Measurements from ENCODE around the gene RALGAPA1. TPM values are rescaled to one million over a fixed set of nuclear protein-coding genes. Genes with fewer than 3 reads are reported as not detected.

RALGAPA1 gene
- total and polyA plus RNA-seq, 9 of the 15 experiments (the other 6 are each of a cell fraction or from before 2014, with no cell fraction given), result 2.5 to 16.3 (median 6.2) TPM

DNA sequence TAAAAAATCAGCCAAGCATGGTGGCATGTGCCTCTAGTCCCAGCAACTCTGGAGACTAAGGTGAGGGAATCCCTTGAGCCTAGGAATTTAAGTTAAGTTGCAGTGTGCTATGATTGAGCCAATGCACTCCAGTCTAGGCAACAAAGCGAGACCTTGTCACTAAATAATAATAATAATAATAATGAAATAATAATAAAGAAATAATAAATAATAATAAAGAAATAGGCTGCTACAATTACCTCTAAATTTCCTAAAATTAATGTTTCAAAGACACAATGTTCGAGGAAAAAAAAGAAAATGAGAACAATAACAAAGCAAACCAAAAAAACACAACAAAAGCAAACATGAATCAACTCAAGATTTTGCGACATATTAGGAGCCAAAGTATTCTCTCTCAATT lies 29.7 kb downstream of the RALGAPA1 start:
- H3K27me3 ChIP-seq (ENCODE audit: control insufficient read depth in 2 of 2, insufficient read depth in 2 of 2, low read length in 2 of 2), result no peaks in the 10 kb centered on the region
- H2AFZ ChIP-seq (ENCODE audit: low read depth, low read length), result no peak overlapping the region
- no peaks in the 10 kb centered on the region for H4K20me1 ChIP-seq (replicated peaks; ENCODE audit: control insufficient read depth, insufficient read depth, low read length)
- no TSS peak for BruUV-seq (replicated peaks)
- H3K4me3 ChIP-seq, result no peak overlapping the region
- H3K36me3 ChIP-seq (ENCODE audit: control insufficient read depth, insufficient read depth, low read length), result no peaks in the 10 kb centered on the region
- 54% methylated on average over 3 of the region's 3 CpGs for WGBS (ENCODE audit: insufficient coverage, low coverage, missing lambda C conversion rate)
- no peak for ATAC-seq
- POLR2A ChIA-PET, result no interaction called here
- CTCF ChIA-PET (ENCODE audit: low intra/inter-chr PET ratio), result no interaction called here
- no peak overlapping the region for H3K27ac ChIP-seq (ENCODE audit: extremely low read depth, low read depth, low read length)
- no peak overlapping the region for H3K4me2 ChIP-seq (ENCODE audit: insufficient read depth, low read length)
- H3K9me3 ChIP-seq (replicated peaks; ENCODE audit: control insufficient read depth, insufficient read depth, low read depth, low read length), result no peaks in the 10 kb centered on the region
- no peaks in the 10 kb centered on the region for H3K79me2 ChIP-seq (ENCODE audit: control insufficient read depth, insufficient read depth, low read length)
- H3K4me1 ChIP-seq (replicated peaks in 1 of 2; ENCODE audit: control insufficient read depth in 2 of 2, insufficient read depth in 2 of 2, low read length in 2 of 2), result no peaks in the 10 kb centered on the region
- no peak for FAIRE-seq
- no peak for DNase-seq (ENCODE audit: extremely low read depth in 1 of 4, low spot score in 3 of 4)
- H3K9ac ChIP-seq (ENCODE audit: insufficient read depth in 1 of 2, low read depth in 2 of 2, low read length in 2 of 2), result no peak overlapping the region
- intact Hi-C loops (cut with micrococcal nuclease) (no loop called here), in situ Hi-C loops (cut with MboI) (no loop called here)
- H3K9me1 ChIP-seq (ENCODE audit: control insufficient read depth, insufficient read depth, low read length), result no peaks in the 10 kb centered on the region
- no peak for TF ChIP-seq NFRKB (IDR thresholded peaks at IDR 0.05; ENCODE audit: low read depth)
- TF ChIP-seq, protein P1, sequence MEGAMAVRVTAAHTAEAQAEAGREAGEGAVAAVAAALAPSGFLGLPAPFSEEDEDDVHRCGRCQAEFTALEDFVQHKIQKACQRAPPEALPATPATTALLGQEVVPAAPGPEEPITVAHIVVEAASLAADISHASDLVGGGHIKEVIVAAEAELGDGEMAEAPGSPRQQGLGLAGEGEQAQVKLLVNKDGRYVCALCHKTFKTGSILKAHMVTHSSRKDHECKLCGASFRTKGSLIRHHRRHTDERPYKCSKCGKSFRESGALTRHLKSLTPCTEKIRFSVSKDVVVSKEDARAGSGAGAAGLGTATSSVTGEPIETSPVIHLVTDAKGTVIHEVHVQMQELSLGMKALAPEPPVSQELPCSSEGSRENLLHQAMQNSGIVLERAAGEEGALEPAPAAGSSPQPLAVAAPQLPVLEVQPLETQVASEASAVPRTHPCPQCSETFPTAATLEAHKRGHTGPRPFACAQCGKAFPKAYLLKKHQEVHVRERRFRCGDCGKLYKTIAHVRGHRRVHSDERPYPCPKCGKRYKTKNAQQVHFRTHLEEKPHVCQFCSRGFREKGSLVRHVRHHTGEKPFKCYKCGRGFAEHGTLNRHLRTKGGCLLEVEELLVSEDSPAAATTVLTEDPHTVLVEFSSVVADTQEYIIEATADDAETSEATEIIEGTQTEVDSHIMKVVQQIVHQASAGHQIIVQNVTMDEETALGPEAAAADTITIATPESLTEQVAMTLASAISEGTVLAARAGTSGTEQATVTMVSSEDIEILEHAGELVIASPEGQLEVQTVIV (CRISPR knock-in tag; IDR thresholded peaks at IDR 0.05; ENCODE audit: borderline replicate concordance), result no peak
- no peak for TF ChIP-seq ESRRA (IDR thresholded peaks at IDR 0.05; ENCODE audit: borderline replicate concordance, low read depth)
- TF ChIP-seq, protein P2, sequence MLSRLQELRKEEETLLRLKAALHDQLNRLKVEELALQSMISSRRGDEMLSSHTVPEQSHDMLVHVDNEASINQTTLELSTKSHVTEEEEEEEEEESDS (CRISPR knock-in tag; IDR thresholded peaks at IDR 0.05), result no peak
- TF ChIP-seq ZFX (CRISPR knock-in tag; IDR thresholded peaks at IDR 0.05), result no peak
- TF ChIP-seq BMI1 (IDR thresholded peaks at IDR 0.05; ENCODE audit: low read length), result no peak
- TF ChIP-seq CCAR2 (IDR thresholded peaks at IDR 0.05; ENCODE audit: low read depth, low read length), result no peak
- no peak for TF ChIP-seq CSDE1 (IDR thresholded peaks at IDR 0.05)
- TF ChIP-seq, protein P3, sequence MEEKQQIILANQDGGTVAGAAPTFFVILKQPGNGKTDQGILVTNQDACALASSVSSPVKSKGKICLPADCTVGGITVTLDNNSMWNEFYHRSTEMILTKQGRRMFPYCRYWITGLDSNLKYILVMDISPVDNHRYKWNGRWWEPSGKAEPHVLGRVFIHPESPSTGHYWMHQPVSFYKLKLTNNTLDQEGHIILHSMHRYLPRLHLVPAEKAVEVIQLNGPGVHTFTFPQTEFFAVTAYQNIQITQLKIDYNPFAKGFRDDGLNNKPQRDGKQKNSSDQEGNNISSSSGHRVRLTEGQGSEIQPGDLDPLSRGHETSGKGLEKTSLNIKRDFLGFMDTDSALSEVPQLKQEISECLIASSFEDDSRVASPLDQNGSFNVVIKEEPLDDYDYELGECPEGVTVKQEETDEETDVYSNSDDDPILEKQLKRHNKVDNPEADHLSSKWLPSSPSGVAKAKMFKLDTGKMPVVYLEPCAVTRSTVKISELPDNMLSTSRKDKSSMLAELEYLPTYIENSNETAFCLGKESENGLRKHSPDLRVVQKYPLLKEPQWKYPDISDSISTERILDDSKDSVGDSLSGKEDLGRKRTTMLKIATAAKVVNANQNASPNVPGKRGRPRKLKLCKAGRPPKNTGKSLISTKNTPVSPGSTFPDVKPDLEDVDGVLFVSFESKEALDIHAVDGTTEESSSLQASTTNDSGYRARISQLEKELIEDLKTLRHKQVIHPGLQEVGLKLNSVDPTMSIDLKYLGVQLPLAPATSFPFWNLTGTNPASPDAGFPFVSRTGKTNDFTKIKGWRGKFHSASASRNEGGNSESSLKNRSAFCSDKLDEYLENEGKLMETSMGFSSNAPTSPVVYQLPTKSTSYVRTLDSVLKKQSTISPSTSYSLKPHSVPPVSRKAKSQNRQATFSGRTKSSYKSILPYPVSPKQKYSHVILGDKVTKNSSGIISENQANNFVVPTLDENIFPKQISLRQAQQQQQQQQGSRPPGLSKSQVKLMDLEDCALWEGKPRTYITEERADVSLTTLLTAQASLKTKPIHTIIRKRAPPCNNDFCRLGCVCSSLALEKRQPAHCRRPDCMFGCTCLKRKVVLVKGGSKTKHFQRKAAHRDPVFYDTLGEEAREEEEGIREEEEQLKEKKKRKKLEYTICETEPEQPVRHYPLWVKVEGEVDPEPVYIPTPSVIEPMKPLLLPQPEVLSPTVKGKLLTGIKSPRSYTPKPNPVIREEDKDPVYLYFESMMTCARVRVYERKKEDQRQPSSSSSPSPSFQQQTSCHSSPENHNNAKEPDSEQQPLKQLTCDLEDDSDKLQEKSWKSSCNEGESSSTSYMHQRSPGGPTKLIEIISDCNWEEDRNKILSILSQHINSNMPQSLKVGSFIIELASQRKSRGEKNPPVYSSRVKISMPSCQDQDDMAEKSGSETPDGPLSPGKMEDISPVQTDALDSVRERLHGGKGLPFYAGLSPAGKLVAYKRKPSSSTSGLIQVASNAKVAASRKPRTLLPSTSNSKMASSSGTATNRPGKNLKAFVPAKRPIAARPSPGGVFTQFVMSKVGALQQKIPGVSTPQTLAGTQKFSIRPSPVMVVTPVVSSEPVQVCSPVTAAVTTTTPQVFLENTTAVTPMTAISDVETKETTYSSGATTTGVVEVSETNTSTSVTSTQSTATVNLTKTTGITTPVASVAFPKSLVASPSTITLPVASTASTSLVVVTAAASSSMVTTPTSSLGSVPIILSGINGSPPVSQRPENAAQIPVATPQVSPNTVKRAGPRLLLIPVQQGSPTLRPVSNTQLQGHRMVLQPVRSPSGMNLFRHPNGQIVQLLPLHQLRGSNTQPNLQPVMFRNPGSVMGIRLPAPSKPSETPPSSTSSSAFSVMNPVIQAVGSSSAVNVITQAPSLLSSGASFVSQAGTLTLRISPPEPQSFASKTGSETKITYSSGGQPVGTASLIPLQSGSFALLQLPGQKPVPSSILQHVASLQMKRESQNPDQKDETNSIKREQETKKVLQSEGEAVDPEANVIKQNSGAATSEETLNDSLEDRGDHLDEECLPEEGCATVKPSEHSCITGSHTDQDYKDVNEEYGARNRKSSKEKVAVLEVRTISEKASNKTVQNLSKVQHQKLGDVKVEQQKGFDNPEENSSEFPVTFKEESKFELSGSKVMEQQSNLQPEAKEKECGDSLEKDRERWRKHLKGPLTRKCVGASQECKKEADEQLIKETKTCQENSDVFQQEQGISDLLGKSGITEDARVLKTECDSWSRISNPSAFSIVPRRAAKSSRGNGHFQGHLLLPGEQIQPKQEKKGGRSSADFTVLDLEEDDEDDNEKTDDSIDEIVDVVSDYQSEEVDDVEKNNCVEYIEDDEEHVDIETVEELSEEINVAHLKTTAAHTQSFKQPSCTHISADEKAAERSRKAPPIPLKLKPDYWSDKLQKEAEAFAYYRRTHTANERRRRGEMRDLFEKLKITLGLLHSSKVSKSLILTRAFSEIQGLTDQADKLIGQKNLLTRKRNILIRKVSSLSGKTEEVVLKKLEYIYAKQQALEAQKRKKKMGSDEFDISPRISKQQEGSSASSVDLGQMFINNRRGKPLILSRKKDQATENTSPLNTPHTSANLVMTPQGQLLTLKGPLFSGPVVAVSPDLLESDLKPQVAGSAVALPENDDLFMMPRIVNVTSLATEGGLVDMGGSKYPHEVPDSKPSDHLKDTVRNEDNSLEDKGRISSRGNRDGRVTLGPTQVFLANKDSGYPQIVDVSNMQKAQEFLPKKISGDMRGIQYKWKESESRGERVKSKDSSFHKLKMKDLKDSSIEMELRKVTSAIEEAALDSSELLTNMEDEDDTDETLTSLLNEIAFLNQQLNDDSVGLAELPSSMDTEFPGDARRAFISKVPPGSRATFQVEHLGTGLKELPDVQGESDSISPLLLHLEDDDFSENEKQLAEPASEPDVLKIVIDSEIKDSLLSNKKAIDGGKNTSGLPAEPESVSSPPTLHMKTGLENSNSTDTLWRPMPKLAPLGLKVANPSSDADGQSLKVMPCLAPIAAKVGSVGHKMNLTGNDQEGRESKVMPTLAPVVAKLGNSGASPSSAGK (IDR thresholded peaks at IDR 0.05), result no peak
- no peak for TF ChIP-seq SMAD2 (IDR thresholded peaks at IDR 0.05; ENCODE audit: low read depth, low read length)
- TF ChIP-seq GATAD2B (IDR thresholded peaks at IDR 0.05; ENCODE audit: borderline replicate concordance), result no peak

All from K562 (cell line).